Small intestine (tissue), 7 donors: Measurements from ENCODE around the gene NR2C2AP. TPM values are rescaled to one million over a fixed set of nuclear protein-coding genes. Genes with fewer than 3 reads are reported as not detected.
A peak's percentile ranks its signal among the peaks of the same experiment; 100 is the strongest.

Experiments
- DNase-seq, 2 donors: peaks; one replicate each; pipeline versions ENCODE4 v3.0.0 to v3.0.0-alpha.2; 2013
- FAIRE-seq: peaks from 2 replicates; lab custom pipeline; 2012; peaks lifted over from hg19 to GRCh38; lab: Jason Lieb, UNC
- H3K27ac ChIP-seq, 3 donors: one replicate each; pipeline ENCODE4 v1.5.1; 2013; ENCODE audit warnings: low read length in 2 of 3, mild to moderate bottlenecking in 2 of 3, control low read depth in 1 of 3, inconsistent platforms in 1 of 3, low read depth in 1 of 3, moderate library complexity in 1 of 3
- H3K27me3 ChIP-seq, 3 donors: one replicate each; pipeline ENCODE4 v1.6.1; 2013; ENCODE audit warnings: low read length in 3 of 3, inconsistent platforms in 1 of 3; ENCODE audit not compliant: control insufficient read depth in 3 of 3, insufficient read depth in 3 of 3
- H3K36me3 ChIP-seq, 3 donors: one replicate each; pipeline ENCODE4 v1.6.1; 2013; ENCODE audit warnings: low read length in 3 of 3, inconsistent platforms in 1 of 3, low read depth in 1 of 3, mild to moderate bottlenecking in 1 of 3, moderate library complexity in 1 of 3; ENCODE audit not compliant: control insufficient read depth in 3 of 3, insufficient read depth in 2 of 3
- H3K4me1 ChIP-seq, 3 donors: one replicate each; pipeline ENCODE4 v1.6.1; 2013; ENCODE audit warnings: low read length in 2 of 3, inconsistent platforms in 1 of 3, low read depth in 1 of 3, mild to moderate bottlenecking in 1 of 3, moderate library complexity in 1 of 3; ENCODE audit not compliant: control insufficient read depth in 3 of 3, insufficient read depth in 2 of 3
- H3K4me3 ChIP-seq, 3 donors: one replicate each; pipeline ENCODE4 v1.5.1; 2013; ENCODE audit warnings: low read length in 3 of 3, control low read depth in 1 of 3, inconsistent platforms in 1 of 3, low read depth in 1 of 3, mild to moderate bottlenecking in 1 of 3, moderate library complexity in 1 of 3
- H3K9me3 ChIP-seq, 2 donors: one replicate each; pipeline ENCODE4 v1.6.1; 2013; ENCODE audit warnings: low read depth in 1 of 2, low read length in 1 of 2; ENCODE audit not compliant: control insufficient read depth in 2 of 2, insufficient read depth in 1 of 2
- WGBS, 3 donors: extraction: QIAGEN DNeasy Blood & Tissue Kit; methylation state at CpG; one replicate each; pipeline ENCODE4 v1.1.7; 2013; 5-methylcytosine and 5-hydroxymethylcytosine counted together
- polyA plus RNA-seq, 4 donors: library from polyadenylated mRNA; stranded (reverse) in 3 of 4; unstranded in 1 of 4; fragments of 200-250 nt in 3 of 4; fragments of 120-200 nt in 1 of 4; gene quantifications; one replicate each; pipeline versions ENCODE4 v1.2.1 to v1.2.3, GENCODE V29; 2013
- donor health status: healthy with polysubstance abuse.
- donor health status: control.
- donor health status: control.
- donor health status: Bipolar disorder and iron deficiency.
- donor health status: healthy.

The NR2C2AP gene
- polyA plus RNA-seq, 4 donors, result 8.1 to 22.9 (median 15.9) TPM

- no peak overlapping the region for H3K27ac ChIP-seq
- peaks cover 0 to 22% (median 0%) of the 10 kb centered on the region in 3 donors for H3K36me3 ChIP-seq
- FAIRE-seq (no peak), DNase-seq (no peak)
- H3K9me3 ChIP-seq, result peaks cover 0 to 11% of the 10 kb centered on the region in 2 donors
- H3K4me1 ChIP-seq, result no peaks in the 10 kb centered on the region
- WGBS, 3 donors, result 91 to 93% (median 92%) methylated on average over 4 of the region's 4 CpGs
- H3K27me3 ChIP-seq, result no peaks in the 10 kb centered on the region
- H3K4me3 ChIP-seq, result no peak overlapping the region
Observed at GRCh38 chr19:19159534-19159933, 43.7 kb downstream of the NR2C2AP start.

- DNase-seq, result no peak
- H3K4me3 ChIP-seq, result no peak overlapping the region
- no peak overlapping the region for H3K27ac ChIP-seq
- peaks cover 0 to 22% (median 0%) of the 10 kb centered on the region in 3 donors for H3K36me3 ChIP-seq
- H3K4me1 ChIP-seq, result no peaks in the 10 kb centered on the region
- H3K27me3 ChIP-seq, result no peaks in the 10 kb centered on the region
- FAIRE-seq, result no peak
- peaks cover 0 to 11% of the 10 kb centered on the region in 2 donors for H3K9me3 ChIP-seq
- 80 to 88% (median 83%) methylated on average over 6 of the region's 6 CpGs for WGBS, 3 donors
Observed at GRCh38 chr19:19157808-19158207, 45.4 kb downstream of the NR2C2AP start.

- Histone ChIP-seq H3K36me3 (peaks cover 0 to 25% (median 0%) of the 10 kb centered on the region in 3 donors), H3K27me3 (no peaks in the 10 kb centered on the region), H3K9me3 (peaks cover 0 to 11% of the 10 kb centered on the region in 2 donors), H3K4me3 (no peak overlapping the region), H3K27ac (peak overlapping the region in 1 of 3 donors; percentile 12), H3K4me1 (no peaks in the 10 kb centered on the region)
- DNase-seq (no peak), FAIRE-seq (no peak)
- WGBS, 3 donors, result 84 to 94% (median 92%) methylated on average over 10 of the region's 10 CpGs
Observed at GRCh38 chr19:19155495-19156219, 47.6 kb downstream of the NR2C2AP start.

- peaks cover 0 to 11% of the 10 kb centered on the region in 2 donors for H3K9me3 ChIP-seq
- no peak overlapping the region for H3K4me3 ChIP-seq
- H3K36me3 ChIP-seq, result peaks cover 0 to 29% (median 0%) of the 10 kb centered on the region in 3 donors
- WGBS, 3 donors, result 91 to 99% (median 96%) methylated on average over 6 of the region's 6 CpGs
- peak overlapping the region in 1 of 3 donors; percentile 12 for H3K27ac ChIP-seq
- H3K4me1 ChIP-seq, result no peaks in the 10 kb centered on the region
- H3K27me3 ChIP-seq, result no peaks in the 10 kb centered on the region
- DNase-seq, result no peak
- no peak for FAIRE-seq
Observed at GRCh38 chr19:19154768-19155494, 48.3 kb downstream of the NR2C2AP start.

GRCh38 chr19:19152668-19153384 is 50.4 kb downstream of the NR2C2AP start:
- H3K4me3 ChIP-seq, result no peak overlapping the region
- no peak for DNase-seq
- peaks cover 0 to 42% (median 0%) of the 10 kb centered on the region in 3 donors for H3K36me3 ChIP-seq
- no peak overlapping the region for H3K27ac ChIP-seq
- no peaks in the 10 kb centered on the region for H3K4me1 ChIP-seq
- H3K9me3 ChIP-seq, result peaks cover 0 to 11% of the 10 kb centered on the region in 2 donors
- no peak for FAIRE-seq
- no peaks in the 10 kb centered on the region for H3K27me3 ChIP-seq
- WGBS, 3 donors, result 79 to 84% (median 82%) methylated on average over 13 of the region's 13 CpGs

GRCh38 chr19:19151418-19151817 is 51.8 kb downstream of the NR2C2AP start:
- peaks cover 0 to 50% (median 0%) of the 10 kb centered on the region in 3 donors for H3K36me3 ChIP-seq
- no peak overlapping the region for H3K4me3 ChIP-seq
- WGBS, 3 donors, result 71 to 86% (median 79%) methylated on average over 11 of the region's 11 CpGs
- no peaks in the 10 kb centered on the region for H3K4me1 ChIP-seq
- H3K27ac ChIP-seq, result no peak overlapping the region
- DNase-seq, result no peak
- FAIRE-seq, result no peak
- peaks cover 0 to 14% of the 10 kb centered on the region in 2 donors for H3K9me3 ChIP-seq
- H3K27me3 ChIP-seq, result no peaks in the 10 kb centered on the region

Other genes starting within 250 kb of the NR2C2AP start
- 10 to 100 TPM; 23.0 to 63.5 (median 33.4) TPM for gene SUGP2, start 169.9 kb downstream of the NR2C2AP start, polyA plus RNA-seq
- 10 to 100 TPM; 17.4 to 25.1 (median 21.2) TPM for gene ARMC6, start 169.8 kb downstream of the NR2C2AP start, polyA plus RNA-seq
- gene SLC25A42, start 139.4 kb downstream of the NR2C2AP start, polyA plus RNA-seq, result 10 to 100 TPM in 1 of 4 donors, 1 to 10 TPM in 3; 5.6 to 19.6 (median 9.4) TPM
- gene TMEM161A, start 64.9 kb downstream of the NR2C2AP start, polyA plus RNA-seq, result 10 to 100 TPM in 2 of 4 donors, 1 to 10 TPM in 2; 8.1 to 31.4 (median 18.1) TPM
- gene MEF2B, start 33.2 kb downstream of the NR2C2AP start, polyA plus RNA-seq, result 1 to 10 TPM in 3 of 4 donors, under 1 TPM in 1; 0.74 to 3.2 (median 2.0) TPM
- 10 to 100 TPM; 15.1 to 24.7 (median 18.4) TPM for gene BORCS8, start 11.3 kb downstream of the NR2C2AP start, polyA plus RNA-seq
- 100 to 1,000 TPM in 2 of 4 donors, 10 to 100 TPM in 2; 59.7 to 149 (median 104) TPM for gene RFXANK, start 11.2 kb downstream of the NR2C2AP start, polyA plus RNA-seq
- gene NCAN, start 8.5 kb upstream of the NR2C2AP start, polyA plus RNA-seq, result under 1 TPM in 3 of 4 donors, not detected in 1; 0.03 to 0.27 (median 0.16) TPM
- gene TM6SF2, start 69.9 kb upstream of the NR2C2AP start, polyA plus RNA-seq, result 100 to 1,000 TPM in 2 of 4 donors, 10 to 100 TPM in 2; 53.6 to 477 (median 106) TPM
- 10 to 100 TPM; 32.9 to 66.4 (median 43.0) TPM for gene SUGP1, start 117.1 kb upstream of the NR2C2AP start, polyA plus RNA-seq
- gene MAU2, start 117.4 kb upstream of the NR2C2AP start, polyA plus RNA-seq, result 10 to 100 TPM; 11.6 to 51.3 (median 18.6) TPM
- gene GATAD2A, start 202.3 kb upstream of the NR2C2AP start, polyA plus RNA-seq, result 10 to 100 TPM; 25.9 to 49.1 (median 33.0) TPM